WTC11 (cell line): ENCODE data around the gene ZNF532. TPM values are rescaled to one million over a fixed set of nuclear protein-coding genes. Genes with fewer than 3 reads are reported as not detected.

ENCODE experiments used
- ATAC-seq: fragments of 200-7000 bp; cut with Tn5 transposase; 2 replicates; pipeline ENCODE4 v1.10.0; 2021; ENCODE audit warnings: mild to moderate bottlenecking, moderate library complexity
- CTCF ChIA-PET: fragments of 300-600 bp; sonication (Branson Sonifier 250); formaldehyde crosslinking; loops from one replicate; lab custom pipeline; 2021; ENCODE audit warnings: antibody characterized with exemption; lab: Charles Lee
- POLR2A ChIA-PET: fragments of 350-600 bp; sonication (Branson Sonifier 250); formaldehyde crosslinking; loops from one replicate; lab custom pipeline; 2021; ENCODE audit warnings: antibody characterized with exemption; lab: Charles Lee
- DNase-seq: peaks from one replicate; pipeline ENCODE4 v3.0.0; 2021; ENCODE audit warnings: low spot score
- H3K27ac Mint-ChIP-seq: 2 replicates; pipeline ENCODE4 v1.8.0; 2021; ENCODE audit warnings: mixed read lengths
- H3K27me3 Mint-ChIP-seq: 2 replicates; pipeline ENCODE4 v1.8.0; 2021; ENCODE audit warnings: low read depth, mild to moderate bottlenecking, moderate library complexity, mixed read lengths
- H3K36me3 Mint-ChIP-seq: 2 replicates; pipeline ENCODE4 v1.8.0; 2021; ENCODE audit warnings: mixed read lengths
- H3K4me1 Mint-ChIP-seq: 2 replicates; pipeline ENCODE4 v1.8.0; 2022; ENCODE audit warnings: mixed read lengths
- H3K4me3 Mint-ChIP-seq: 2 replicates; pipeline ENCODE4 v1.8.0; 2021; ENCODE audit warnings: mild to moderate bottlenecking, moderate library complexity, mixed read lengths
- H3K9me3 Mint-ChIP-seq: 2 replicates; pipeline ENCODE4 v1.8.0; 2021; ENCODE audit warnings: mixed read lengths
- CTCF ChIP-seq: fragments of 200-600 bp; IDR thresholded peaks from 2 replicates; pipeline ENCODE4 v1.8.0; 2022; ENCODE audit warnings: antibody characterized with exemption
- E2F1 ChIP-seq: sonication (generic); formaldehyde crosslinking; IDR thresholded peaks from 2 replicates; pipeline ENCODE4 v1.8.0; 2022; ENCODE audit warnings: mild to moderate bottlenecking, missing genetic modification reagents
- E2F5 ChIP-seq: sonication (generic); formaldehyde crosslinking; IDR thresholded peaks from 2 replicates; pipeline ENCODE4 v1.8.1; 2022; ENCODE audit warnings: mild to moderate bottlenecking, moderate library complexity, missing genetic modification reagents
- EMX1 ChIP-seq: fragments of 250-450 bp; sonication (Bioruptor Pico); IDR thresholded peaks from 2 replicates; pipeline ENCODE4 v1.8.0; 2021; ENCODE audit warnings: mild to moderate bottlenecking
- ERG ChIP-seq: fragments of 250-450 bp; sonication (Bioruptor Pico); IDR thresholded peaks from 2 replicates; pipeline ENCODE4 v1.8.0; 2021; ENCODE audit warnings: mild to moderate bottlenecking
- ETV6 ChIP-seq: sonication (generic); formaldehyde crosslinking; IDR thresholded peaks from 2 replicates; pipeline ENCODE4 v1.8.1; 2022; ENCODE audit warnings: mild to moderate bottlenecking, missing genetic modification reagents
- FOXK1 ChIP-seq: sonication (generic); formaldehyde crosslinking; IDR thresholded peaks from 2 replicates; pipeline ENCODE4 v1.8.0; 2022; ENCODE audit warnings: mild to moderate bottlenecking, moderate library complexity, missing genetic modification reagents
- GABPB1 ChIP-seq: sonication (generic); formaldehyde crosslinking; IDR thresholded peaks from 2 replicates; pipeline ENCODE4 v1.8.1; 2023; ENCODE audit warnings: mild to moderate bottlenecking, missing genetic modification reagents
- GRHL2 ChIP-seq: fragments of 250-450 bp; sonication (Bioruptor Pico); IDR thresholded peaks from 2 replicates; pipeline ENCODE4 v1.8.0; 2022; ENCODE audit warnings: mild to moderate bottlenecking, moderate library complexity; ENCODE audit not compliant: insufficient replicate concordance, severe bottlenecking
- NR1H2 ChIP-seq: sonication (generic); formaldehyde crosslinking; IDR thresholded peaks from 2 replicates; pipeline ENCODE4 v1.9.0; 2021; ENCODE audit warnings: mild to moderate bottlenecking, moderate library complexity, missing genetic modification reagents
- NR2C2 ChIP-seq: sonication (generic); formaldehyde crosslinking; IDR thresholded peaks from 2 replicates; pipeline ENCODE4 v1.8.0; 2022; ENCODE audit warnings: mild to moderate bottlenecking, missing genetic modification reagents
- USF2 ChIP-seq: sonication (generic); formaldehyde crosslinking; IDR thresholded peaks from 2 replicates; pipeline ENCODE4 v1.8.1; 2023; ENCODE audit warnings: mild to moderate bottlenecking, missing genetic modification reagents, moderate library complexity
- ZNF263 ChIP-seq: sonication (generic); formaldehyde crosslinking; IDR thresholded peaks from 2 replicates; pipeline ENCODE4 v1.8.1; 2022; ENCODE audit warnings: low read depth, mild to moderate bottlenecking, moderate library complexity, missing genetic modification reagents
- ZNF281 ChIP-seq: sonication (generic); formaldehyde crosslinking; IDR thresholded peaks from 2 replicates; pipeline ENCODE4 v1.8.0; 2023; ENCODE audit warnings: mild to moderate bottlenecking, missing genetic modification reagents
- ZNF423 ChIP-seq: fragments of 250-450 bp; sonication (Bioruptor Pico); IDR thresholded peaks from 2 replicates; pipeline ENCODE4 v2.1.2; 2022; ENCODE audit warnings: mild to moderate bottlenecking, moderate library complexity
- ZSCAN18 ChIP-seq: fragments of 250-450 bp; sonication (Bioruptor Pico); IDR thresholded peaks from 2 replicates; pipeline ENCODE4 v2.1.2; 2022; ENCODE audit warnings: mild to moderate bottlenecking, moderate library complexity
- total RNA-seq: library from RNA; stranded (reverse); gene quantifications from 3 replicates; pipeline ENCODE4 v1.2.3, GENCODE V29; 2021

ZNF532 gene
- total RNA-seq, 1 experiment from 2014 or later = 171 TPM

- H3K27ac Mint-ChIP-seq = peak overlapping the region; percentile 62
- DNase-seq (no peak), ATAC-seq (peak; percentile 23; the same call in 1 of the 2 replicates)
- peaks cover 8% of the 10 kb centered on the region for H3K36me3 Mint-ChIP-seq
- peaks cover 90% of the 10 kb centered on the region for H3K4me1 Mint-ChIP-seq
- POLR2A ChIA-PET = interaction anchor here (1.1 kb wide), 1 partner anchor 47 kb away, joined by 3 read pairs; the partner anchor contains the start of gene ZNF532
- H3K9me3 Mint-ChIP-seq = no peaks in the 10 kb centered on the region
- no peaks in the 10 kb centered on the region for H3K27me3 Mint-ChIP-seq
- CTCF ChIA-PET = interaction anchor here (0.7 to 1.9 kb wide), 4 partner anchors 12 to 148 kb away, joined by 3 to 4 read pairs (median 4); no protein-coding TSS in a partner anchor
- TF ChIP-seq USF2 (no peak), ZNF423 (CRISPR knock-in tag) (no peak), CTCF (no peak), ETV6 (CRISPR knock-in tag) (no peak), NR2C2 (CRISPR knock-in tag) (no peak), ZSCAN18 (no peak), ERG (no peak)
- 0 out of 2 replicates have a peak overlapping the region, but pooled peaks have one; percentile 1 for H3K4me3 Mint-ChIP-seq
Observed at GRCh38 chr18:58911766-58912165, 47.1 kb downstream of the ZNF532 start.

- DNase-seq (no peak), ATAC-seq (peak; percentile 18)
- POLR2A ChIA-PET = no interaction called here
- CTCF ChIA-PET = no interaction called here
- peaks cover 84% of the 10 kb centered on the region for H3K4me1 Mint-ChIP-seq
- peaks cover 40% of the 10 kb centered on the region for H3K36me3 Mint-ChIP-seq
- peak overlapping the region; percentile 90 for H3K27ac Mint-ChIP-seq
- no peaks in the 10 kb centered on the region for H3K27me3 Mint-ChIP-seq
- H3K9me3 Mint-ChIP-seq = no peaks in the 10 kb centered on the region
- no peak for TF ChIP-seq GABPB1 (CRISPR knock-in tag)
- TF ChIP-seq USF2 = no peak
- no peak for TF ChIP-seq EMX1 (CRISPR knock-in tag)
- TF ChIP-seq ERG = no peak
- no peak overlapping the region for H3K4me3 Mint-ChIP-seq
Observed at GRCh38 chr18:58915006-58915799, 50.5 kb downstream of the ZNF532 start.

GRCh38 chr18:58915995-58916394, 51.3 kb downstream of the ZNF532 start:
- ATAC-seq (no peak), DNase-seq (no peak)
- H3K27me3 Mint-ChIP-seq = no peaks in the 10 kb centered on the region
- H3K36me3 Mint-ChIP-seq = peaks cover 48% of the 10 kb centered on the region
- no peaks in the 10 kb centered on the region for H3K9me3 Mint-ChIP-seq
- no peak overlapping the region for H3K4me3 Mint-ChIP-seq
- POLR2A ChIA-PET = interaction anchor here (0.7 kb wide), 1 partner anchor 314 kb away, joined by 3 read pairs; no protein-coding TSS in a partner anchor
- peak overlapping the region; percentile 90 for H3K27ac Mint-ChIP-seq
- CTCF ChIA-PET = no interaction called here
- H3K4me1 Mint-ChIP-seq = peaks cover 83% of the 10 kb centered on the region
- TF ChIP-seq EMX1 (CRISPR knock-in tag) (no peak), GRHL2 (CRISPR knock-in tag) (no peak), ZNF263 (no peak), FOXK1 (no peak), NR1H2 (CRISPR knock-in tag) (no peak), E2F1 (CRISPR knock-in tag) (no peak), ETV6 (CRISPR knock-in tag) (no peak), ZNF281 (CRISPR knock-in tag) (no peak), E2F5 (no peak), GABPB1 (CRISPR knock-in tag) (no peak)
